Fibroblast of the conjunctiva (primary cell): Measurements from ENCODE around the gene CA5A.
"Not testable (repeated sequence)": the region's sequence is repeated elsewhere in the genome, so short reads cannot be mapped to it uniquely, and the experiment has no call there.

ENCODE experiments used
- DNase-seq: peaks from one replicate; pipeline ENCODE4 v3.0.0-alpha.2; 2010; ENCODE audit warnings: low read depth

The CA5A gene

GRCh38 chr16:87924041-87924810, 12.1 kb downstream of the CA5A start:
- no peak for DNase-seq

DNA sequence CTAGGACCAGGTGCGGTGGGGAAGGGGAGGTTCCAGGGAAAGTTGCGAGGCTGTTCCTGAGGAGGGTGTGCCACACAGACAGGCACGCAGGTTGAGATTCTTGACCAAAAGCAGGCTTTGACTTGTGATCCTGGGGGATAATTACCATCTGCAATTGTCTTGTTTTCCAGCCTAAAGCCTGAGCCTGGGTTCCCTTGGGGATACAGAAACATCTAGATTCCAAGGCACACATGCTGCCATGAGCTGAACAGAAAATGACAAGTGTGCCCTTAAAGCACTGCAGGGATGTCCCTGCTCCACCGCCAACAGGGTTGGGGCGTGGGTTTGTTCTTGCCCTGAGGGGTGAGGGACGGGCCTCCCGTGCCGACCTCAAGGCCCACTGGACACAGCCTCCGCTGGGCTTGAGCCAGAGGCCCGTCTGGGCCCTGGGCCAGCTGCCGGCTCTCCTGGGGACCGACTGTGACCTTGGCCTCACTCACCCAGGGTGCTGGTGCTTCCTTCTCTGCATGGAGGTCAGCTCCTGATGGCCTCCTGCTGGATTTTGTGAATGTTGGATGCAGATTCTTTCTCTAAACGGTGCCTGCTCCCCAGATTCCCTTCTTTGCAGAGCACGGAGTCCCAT, 14.0 kb downstream of the CA5A start:
- DNase-seq, result no peak

GRCh38 chr16:87921236-87921773, 15.0 kb downstream of the CA5A start:
- DNase-seq, result no peak

DNA sequence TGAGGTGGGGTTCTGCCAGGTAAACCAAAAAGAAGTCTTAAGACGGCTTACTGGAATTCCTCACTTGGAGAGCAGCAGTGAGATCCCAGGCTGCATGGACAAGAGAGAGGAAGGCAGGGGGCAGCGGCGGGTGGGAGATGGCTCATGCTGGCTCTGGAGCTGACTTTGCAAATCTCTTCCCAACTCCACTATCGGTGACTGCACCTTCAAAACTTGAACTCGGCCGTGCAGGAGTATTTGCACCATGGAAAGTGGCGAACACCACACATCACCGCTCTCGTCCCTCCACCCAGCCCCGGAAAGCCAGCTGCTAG, 16.7 kb downstream of the CA5A start:
- no peak for DNase-seq

DNA sequence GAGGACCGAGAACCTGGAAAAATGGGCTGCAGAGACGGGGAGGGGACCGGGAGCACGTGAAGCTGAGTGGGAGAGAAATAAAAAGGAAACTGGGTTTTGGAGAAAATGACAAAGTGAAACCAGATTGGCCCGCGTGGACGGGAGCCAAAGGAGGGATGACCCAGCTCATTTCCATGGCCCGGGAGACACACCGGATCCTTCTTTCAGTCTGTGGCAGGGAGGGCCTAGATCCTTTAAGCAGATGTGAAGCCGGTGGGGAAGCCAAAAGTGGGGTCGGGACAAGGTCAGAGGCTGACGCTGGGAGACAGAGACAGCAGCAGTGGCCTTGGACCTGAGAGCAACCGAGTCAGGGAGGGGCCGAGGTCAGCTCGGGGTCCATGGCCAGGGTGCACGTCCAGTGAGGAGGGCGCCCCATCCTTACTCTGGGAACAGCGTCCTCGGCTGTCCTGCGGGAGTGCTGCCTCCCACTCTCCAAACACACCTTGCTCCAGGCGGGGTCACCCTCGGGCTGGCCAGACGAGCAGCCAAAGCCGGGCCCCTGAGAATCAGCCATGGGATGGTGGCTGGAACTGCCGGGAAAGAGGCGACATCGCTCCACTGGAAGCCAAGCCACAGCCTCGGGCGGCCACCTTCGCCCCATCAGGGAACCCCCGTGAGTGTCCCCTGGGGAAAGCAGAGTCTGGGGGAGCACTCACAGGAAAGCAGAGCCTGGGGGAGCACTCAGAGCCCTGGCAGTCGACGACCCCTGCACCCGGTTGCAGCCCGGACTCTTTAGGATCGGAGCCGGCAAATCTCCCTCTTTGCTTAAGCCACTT, 17.3 kb downstream of the CA5A start:
- no peak for DNase-seq

- no peak for DNase-seq
Measured at GRCh38 chr16:87918338-87918737, 18.0 kb downstream of the CA5A start.

DNA sequence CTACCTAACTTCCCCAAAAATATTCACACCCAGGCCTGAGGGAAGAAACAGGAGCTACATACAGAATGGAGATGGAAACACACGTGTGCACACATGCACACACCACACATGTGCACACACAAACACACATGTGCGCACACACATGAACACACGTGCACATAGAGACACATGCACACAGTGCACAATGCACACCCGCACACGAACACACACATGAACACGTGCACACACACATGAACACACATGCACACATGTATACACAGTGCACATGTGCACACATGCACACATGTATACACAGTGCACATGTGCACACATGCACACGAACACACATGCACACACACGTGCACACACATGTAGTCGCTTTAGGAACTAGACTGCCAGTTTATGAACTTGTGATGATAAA, 18.8 kb downstream of the CA5A start:
- DNase-seq, result no peak

DNA sequence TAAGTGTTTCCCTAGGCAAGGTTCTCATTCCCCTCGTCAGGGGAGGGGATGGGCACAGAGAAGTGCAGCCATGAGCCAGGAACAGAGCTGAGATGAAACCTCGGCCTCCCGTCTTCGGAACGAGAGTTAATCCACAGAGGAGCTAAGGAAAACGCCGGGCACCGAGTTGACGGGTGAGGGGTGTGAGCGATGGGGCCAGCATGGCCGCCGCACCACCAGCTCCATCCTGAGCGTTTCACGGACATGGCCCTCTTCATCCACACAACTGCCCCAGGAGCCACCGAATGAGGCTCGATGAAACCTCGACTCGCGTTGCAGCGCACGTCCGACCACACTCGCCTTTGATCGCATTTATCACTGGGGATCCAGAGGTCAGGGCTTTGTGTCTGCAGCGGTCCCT, 21.5 kb downstream of the CA5A start:
- DNase-seq, result no peak

DNA sequence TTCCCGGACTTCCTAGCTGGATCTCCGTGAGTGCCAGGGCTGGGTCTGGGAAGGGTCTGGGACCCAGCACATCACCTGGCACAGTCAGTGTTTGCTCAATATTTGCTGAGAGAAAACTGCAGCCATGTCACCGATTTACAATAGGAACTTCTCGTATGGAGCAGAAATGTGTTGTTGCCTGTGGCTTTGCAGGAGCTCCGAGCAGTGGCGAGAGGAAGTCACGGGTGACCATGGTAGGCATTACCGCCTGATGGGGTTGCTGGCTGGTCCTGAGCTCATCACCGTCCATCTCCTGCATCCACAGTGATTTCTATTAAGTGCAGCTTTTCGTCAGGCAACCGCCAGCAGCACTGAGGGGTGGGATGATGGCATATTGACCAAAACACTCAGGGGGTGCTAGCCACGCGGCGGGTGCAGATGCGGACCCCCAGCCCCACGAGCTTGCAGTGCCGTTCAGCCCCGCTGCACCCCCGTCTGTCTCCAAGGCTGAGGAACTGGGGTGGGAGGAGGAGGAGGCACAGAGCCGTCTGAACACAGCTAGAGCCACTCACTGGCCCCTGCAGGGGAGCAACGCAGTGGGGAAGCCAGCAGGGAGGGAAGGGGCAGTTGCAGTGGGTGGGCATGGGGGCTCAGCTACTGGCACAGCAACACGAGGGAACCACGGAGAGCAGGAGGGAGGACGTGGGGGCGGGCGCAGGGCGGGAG, 22.2 kb downstream of the CA5A start:
- not testable (repeated sequence) for DNase-seq

GRCh38 chr16:87912691-87913090, 23.6 kb downstream of the CA5A start:
- DNase-seq, result not testable (repeated sequence)

DNA sequence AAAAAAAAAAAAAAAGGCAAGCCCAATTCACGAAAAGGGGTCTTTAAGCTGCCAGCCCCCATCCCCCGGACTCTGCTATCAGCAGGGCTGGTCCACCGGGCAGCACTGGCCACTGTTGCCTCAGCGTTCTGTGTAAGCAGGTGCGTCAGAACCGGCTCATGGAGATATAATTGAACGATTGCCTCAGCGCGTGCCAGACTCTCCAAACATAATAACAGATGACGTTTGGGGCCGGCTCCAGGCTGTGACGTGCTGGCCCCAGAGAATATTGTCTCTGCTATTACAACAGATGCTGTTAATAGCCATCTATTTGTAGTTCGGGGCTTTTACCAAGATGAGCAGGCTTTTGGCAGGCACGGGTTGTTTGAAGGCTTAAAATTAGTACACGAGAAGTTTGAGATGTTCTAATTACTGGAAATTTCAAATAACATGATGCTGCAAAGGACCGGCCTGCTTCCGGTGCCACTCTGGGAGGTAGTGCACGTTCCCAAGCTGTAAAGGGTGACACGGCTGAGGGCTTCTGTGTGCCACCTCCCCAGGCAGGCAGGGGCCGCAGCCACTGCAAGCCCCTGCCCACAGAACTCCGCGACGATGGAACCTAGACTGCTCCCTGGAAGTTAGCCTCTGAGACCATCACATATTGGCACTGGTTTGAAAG, 25.1 kb downstream of the CA5A start:
- DNase-seq, result peak; percentile 53

- peak; percentile 16 for DNase-seq
Measured at GRCh38 chr16:87909203-87909935, 27.0 kb downstream of the CA5A start.

DNA sequence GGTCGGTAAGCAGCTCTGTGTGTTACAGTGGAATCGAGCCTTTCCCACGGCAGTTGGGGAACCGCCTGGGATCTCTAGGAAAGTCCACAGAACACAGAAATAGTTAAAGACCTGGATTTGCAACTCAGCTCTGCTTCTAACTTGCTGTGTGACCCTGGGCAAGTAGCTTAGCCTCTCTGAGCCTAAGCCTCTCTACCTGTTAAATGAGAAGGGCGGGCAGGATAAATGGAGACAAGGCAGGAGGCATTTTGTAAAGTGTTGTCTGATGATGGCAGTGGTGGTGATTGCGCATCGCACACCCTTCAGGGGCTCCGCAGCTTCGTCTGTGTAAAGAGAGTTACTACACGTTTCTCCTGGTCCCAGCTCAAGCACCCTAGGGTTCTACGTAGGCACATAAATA, 28.2 kb downstream of the CA5A start:
- not testable (repeated sequence) for DNase-seq

GRCh38 chr16:87905521-87905920, 30.8 kb downstream of the CA5A start:
- DNase-seq, result not testable (repeated sequence)

- not testable (repeated sequence) for DNase-seq
Measured at GRCh38 chr16:87904963-87905362, 31.4 kb downstream of the CA5A start.

DNA sequence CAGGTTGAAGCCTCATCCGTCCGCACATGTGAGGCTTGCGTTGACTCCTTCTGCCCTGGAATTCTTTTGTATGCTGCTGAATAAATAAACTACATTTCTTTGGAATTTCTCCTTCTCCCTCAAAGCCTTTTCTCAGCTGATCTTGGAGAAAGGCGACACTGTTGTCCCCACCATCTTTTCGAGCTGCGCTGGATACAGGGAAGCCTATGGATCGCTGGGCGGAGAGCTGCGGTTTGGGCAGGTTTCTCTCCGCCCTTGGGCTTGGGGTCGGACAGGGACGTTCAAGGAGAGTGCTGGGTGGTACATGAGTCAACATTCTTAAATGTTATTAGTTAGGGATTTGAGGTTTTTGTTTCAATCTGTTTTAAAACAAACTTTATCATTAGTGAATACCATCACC, 35.8 kb downstream of the CA5A start:
- DNase-seq, result not testable (repeated sequence)

DNA sequence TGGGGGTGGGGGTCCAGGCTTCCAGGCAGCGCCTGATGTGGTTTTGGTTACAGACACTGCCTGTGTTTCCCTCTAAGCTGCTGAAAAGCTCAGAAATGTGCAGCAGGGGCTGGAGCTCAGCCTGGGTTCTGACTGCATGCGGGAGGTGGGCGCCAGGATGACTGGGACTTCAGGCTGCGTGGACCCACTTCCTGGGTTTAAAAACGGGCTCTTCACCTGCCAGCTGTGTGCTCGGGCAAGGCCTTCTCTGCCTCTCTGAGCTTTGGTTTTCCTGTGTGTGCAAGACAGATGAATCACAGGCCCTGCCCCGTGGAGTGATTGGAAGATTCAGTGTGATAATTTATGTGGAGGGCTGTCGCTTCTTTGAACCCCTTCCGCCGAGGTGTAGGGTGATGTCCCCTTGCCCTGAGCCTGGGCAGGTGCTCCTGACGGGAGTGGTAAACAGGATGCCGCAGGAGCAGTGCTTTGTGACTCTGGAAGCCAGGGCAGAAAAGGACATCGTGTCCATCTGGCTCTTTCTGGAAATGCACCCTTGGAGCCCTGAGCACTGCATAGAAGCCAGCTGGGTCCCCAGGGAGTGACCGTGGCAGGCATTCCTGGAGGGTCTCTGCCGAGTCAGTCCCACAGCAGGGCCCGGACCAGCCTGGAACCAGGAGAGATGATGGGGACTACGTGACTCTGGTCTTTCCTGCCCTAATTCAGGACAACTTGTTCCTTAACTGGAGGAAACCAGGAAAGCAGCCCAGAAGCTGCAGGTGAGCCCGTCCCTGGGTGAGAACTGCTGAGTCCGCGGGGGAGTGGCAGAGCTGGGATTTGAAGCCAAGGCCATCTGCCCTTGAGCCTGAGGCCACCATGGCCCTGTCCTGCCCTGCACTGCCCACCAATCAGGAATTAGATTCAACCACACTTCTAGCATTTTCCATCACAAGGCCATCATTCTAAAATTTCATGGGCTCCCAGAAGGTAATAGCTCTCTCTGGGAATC, 38.5 kb downstream of the CA5A start:
- no peak for DNase-seq

DNA sequence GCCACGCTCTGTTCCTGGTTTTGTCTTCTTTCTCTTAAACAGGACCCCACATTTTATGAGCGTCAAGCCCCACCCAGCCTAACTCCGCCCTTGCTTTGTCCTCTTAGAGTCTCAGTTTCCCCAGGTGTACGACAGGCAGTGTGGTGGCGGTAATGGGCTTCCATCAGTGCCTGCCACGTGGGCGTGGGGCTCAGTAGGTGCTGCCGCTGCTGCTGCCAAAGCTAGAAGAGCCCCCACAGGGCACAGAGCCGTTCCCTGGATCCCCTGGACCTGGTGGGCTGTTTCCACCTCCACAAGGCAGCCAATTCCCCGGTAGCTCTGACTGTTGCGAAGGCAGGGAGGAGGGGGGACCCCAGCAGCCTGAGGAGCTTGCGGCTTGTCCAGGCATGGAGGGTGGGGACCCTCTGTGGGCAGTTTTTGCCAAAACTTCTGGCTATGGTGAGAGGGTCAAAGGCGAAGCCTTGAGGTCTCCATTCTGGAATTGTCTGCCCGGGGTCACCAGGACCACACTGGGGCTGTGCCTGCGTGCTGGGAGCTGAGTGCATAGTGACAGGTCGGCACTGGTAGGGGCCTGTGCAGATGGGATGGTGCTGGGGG, 39.3 kb downstream of the CA5A start:
- DNase-seq, result not testable (repeated sequence)

DNA sequence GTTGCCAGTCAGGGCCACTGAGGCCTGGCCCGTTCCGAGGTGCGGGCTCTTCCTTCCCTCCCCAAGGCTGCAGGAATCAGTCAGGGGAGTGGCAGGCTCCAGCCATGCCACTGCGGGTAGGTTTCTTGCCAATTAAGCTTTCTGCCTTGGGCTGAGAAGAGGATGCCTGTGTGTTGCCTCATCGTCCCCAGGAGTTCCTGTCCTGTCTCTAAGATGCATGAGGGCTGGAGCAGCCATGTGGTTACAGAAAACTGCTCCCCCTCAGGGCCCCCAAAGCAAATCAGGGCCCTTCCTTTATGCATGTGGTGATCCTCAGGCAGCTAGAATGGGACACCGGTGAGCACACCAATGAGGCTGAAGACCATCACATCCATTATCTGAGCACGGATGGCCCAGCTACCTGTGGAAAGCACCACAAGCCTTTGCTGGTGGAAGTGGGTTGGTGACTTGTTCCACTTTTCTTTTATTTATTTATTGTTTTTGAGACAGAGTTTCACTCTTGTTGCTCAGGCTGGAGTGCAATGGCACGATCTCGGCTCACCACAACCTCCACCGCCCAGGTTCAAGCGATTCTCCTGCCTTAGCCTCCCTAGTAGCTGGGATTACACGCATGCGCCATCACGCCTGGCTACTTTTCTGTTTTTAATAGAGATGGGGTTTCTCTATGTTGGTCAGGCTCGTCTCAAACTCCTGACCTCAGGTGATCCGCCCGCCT, 40.0 kb downstream of the CA5A start:
- not testable (repeated sequence) for DNase-seq
